ENCODE measurements around the gene PARD3.

- TF ChIP-seq EZH2 (IDR thresholded peaks at IDR 0.05; ENCODE audit: low read length, unreplicated experiment) (no peak), CTCF (conservative IDR thresholded peaks at IDR 0.05; ENCODE audit: low read depth, low read length) (no peak)
Measured at GRCh38 chr10:34097682-34098081, 717.4 kb downstream of the PARD3 start.
